SKM-1 treated with dmso at 0.1 percent for 144 hours (cell line): ENCODE results near the gene GFRA4.

Experiments used
- DNase-seq: peaks from one replicate; lab custom pipeline; 2025; ENCODE audit not compliant: unreplicated experiment; lab: John Stamatoyannopoulos, UW

The GFRA4 gene

GRCh38 chr20:3694864-3695263, 31.7 kb upstream of the GFRA4 start:
- DNase-seq = no peak

- DNase-seq = no peak
Observed at GRCh38 chr20:3693376-3693775, 30.2 kb upstream of the GFRA4 start.

GRCh38 chr20:3692706-3693294, 29.6 kb upstream of the GFRA4 start:
- DNase-seq = no peak

- DNase-seq = no peak
Observed at GRCh38 chr20:3691897-3692296, 28.7 kb upstream of the GFRA4 start.

GRCh38 chr20:3691306-3691705, 28.1 kb upstream of the GFRA4 start:
- DNase-seq = no peak

- no peak for DNase-seq
Observed at GRCh38 chr20:3690413-3690812, 27.2 kb upstream of the GFRA4 start.

GRCh38 chr20:3689978-3690377, 26.8 kb upstream of the GFRA4 start:
- DNase-seq = no peak

- DNase-seq = no peak
Observed at GRCh38 chr20:3687655-3688054, 24.5 kb upstream of the GFRA4 start.

- DNase-seq = no peak
Observed at GRCh38 chr20:3686867-3687321, 23.7 kb upstream of the GFRA4 start.

- DNase-seq = no peak
Observed at GRCh38 chr20:3686421-3686820, 23.2 kb upstream of the GFRA4 start.

GRCh38 chr20:3685341-3685740, 22.1 kb upstream of the GFRA4 start:
- DNase-seq = no peak

- no peak for DNase-seq
Observed at GRCh38 chr20:3681931-3682781, 19.0 kb upstream of the GFRA4 start, which contains the start of gene ADAM33. ADAM33 (minus strand) TSS chr20:3682010; CDS start chr20:3682004, 6 bp downstream.

- no peak for DNase-seq
Observed at GRCh38 chr20:3681352-3681930, 18.2 kb upstream of the GFRA4 start.

- no peak for DNase-seq
Observed at GRCh38 chr20:3680701-3681351, 17.6 kb upstream of the GFRA4 start.

GRCh38 chr20:3679749-3680700, 16.8 kb upstream of the GFRA4 start:
- DNase-seq = no peak

GRCh38 chr20:3678856-3679720, 15.9 kb upstream of the GFRA4 start:
- DNase-seq = no peak

- DNase-seq = no peak
Observed at GRCh38 chr20:3678198-3678597, 15.0 kb upstream of the GFRA4 start.

GRCh38 chr20:3677733-3678132, 14.5 kb upstream of the GFRA4 start:
- no peak for DNase-seq
